Fibroblast of skin of abdomen (primary cell): ENCODE measurements around the gene UCN3.
"Not testable (repeated sequence)": the region's sequence is repeated elsewhere in the genome, so short reads cannot be mapped to it uniquely, and the experiment has no call there.

ENCODE experiments used
- DNase-seq: peaks from one replicate; pipeline ENCODE4 v3.0.0-alpha.2; 2013

UCN3 gene

GRCh38 chr10:5369362-5370158, 4.8 kb downstream of the UCN3 start:
- DNase-seq: no peak

GRCh38 chr10:5370493-5371352, 6.0 kb downstream of the UCN3 start:
- DNase-seq: no peak

DNA sequence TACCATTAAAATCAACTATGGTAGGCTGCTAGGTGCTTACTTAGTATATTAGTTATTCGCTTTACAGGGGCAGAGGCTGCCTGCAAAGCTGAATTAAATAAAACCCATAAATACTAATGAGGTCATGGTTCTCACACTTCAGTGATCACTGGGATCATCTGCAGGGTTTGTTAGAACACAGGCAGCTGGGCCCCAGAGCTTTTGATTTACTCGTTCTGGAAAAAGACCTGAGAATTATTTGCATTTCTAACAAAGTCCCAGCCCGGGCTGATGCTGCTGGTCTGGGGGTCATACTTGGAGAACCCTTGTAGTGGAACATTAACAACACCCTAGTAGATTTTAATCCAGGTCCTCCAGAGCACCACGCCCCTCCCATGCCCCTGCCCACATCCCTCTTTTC, 8.5 kb downstream of the UCN3 start:
- no peak for DNase-seq

GRCh38 chr10:5373891-5374611, 9.3 kb downstream of the UCN3 start:
- DNase-seq: no peak

DNA sequence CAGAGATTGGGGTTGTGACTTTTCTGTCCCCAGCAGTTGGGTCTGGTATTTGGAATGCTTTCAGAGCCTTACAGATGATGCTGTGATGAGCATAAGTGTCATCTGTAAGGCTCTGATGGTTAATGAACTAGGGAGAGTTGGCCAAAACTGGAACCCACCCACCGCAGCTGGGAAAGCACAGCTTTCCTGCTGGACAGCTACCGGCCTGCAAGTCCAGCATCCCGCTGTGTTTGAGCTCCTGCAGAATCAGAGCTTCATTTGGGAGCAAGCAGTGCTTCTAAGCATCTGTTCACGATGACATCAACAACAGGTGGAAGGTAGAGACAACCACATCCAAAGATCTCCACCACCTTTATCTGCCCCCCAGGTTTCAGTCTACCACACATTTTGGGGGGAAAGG, 11.7 kb downstream of the UCN3 start:
- no peak for DNase-seq

- DNase-seq: not testable (repeated sequence)
These were observed 14.4 kb downstream of the UCN3 start for GRCh38 chr10:5379202-5379601.

- DNase-seq: not testable (repeated sequence)
These were observed 15.6 kb downstream of the UCN3 start for GRCh38 chr10:5380395-5380794.

GRCh38 chr10:5381187-5381586, 16.4 kb downstream of the UCN3 start:
- DNase-seq: no peak

GRCh38 chr10:5385224-5385623, 20.5 kb downstream of the UCN3 start:
- DNase-seq: no peak

- no peak for DNase-seq
These were observed 22.4 kb downstream of the UCN3 start for GRCh38 chr10:5387169-5387568.

DNA sequence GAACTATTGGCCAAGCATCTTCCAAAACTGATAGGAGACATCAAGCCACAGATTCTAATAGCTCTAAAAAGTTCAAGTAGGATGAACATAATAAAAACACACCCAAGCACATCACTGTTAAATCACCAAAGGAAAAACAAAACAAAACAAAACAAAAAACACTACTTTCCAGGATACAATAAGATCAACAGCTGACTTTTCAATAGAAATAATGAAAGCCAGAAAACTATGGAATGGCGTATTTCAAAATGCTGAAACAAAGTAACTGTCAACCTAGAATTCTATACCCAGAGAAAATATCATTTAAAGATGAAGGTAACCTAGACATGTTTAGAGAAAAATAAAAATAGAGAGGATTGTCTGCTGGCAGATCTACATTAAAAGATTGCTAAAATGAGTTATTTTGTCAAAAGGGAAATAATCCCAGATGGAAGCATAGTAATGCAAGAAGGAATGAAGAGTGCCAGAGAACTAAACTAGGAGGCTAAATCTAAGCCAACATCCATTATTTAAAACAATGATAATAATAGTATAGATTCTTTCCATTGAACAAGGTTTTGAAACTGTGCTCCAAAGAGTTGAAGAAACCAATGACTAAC, 25.9 kb downstream of the UCN3 start:
- no peak for DNase-seq

GRCh38 chr10:5391790-5392189, 27.0 kb downstream of the UCN3 start:
- no peak for DNase-seq

DNA sequence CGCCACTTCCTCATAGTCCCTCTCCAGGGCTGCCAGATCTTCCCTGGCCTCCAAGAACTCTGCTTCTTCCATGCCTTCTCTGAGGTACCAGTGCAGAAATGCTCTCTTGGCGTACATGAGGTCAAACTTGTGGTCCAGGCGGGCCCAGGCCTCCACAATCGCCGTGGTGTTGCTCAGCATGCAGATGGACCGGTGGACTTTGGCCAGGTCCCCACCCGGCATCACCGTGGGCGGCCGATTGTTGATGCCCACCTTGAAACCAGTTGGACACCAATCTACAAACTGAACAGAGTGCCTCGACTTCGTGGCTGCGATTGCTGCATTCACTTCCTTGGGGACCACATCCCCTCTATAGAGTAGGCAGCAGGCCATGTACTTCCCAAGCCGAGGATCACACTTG, 28.8 kb downstream of the UCN3 start:
- DNase-seq: no peak

- no peak for DNase-seq
These were observed 30.4 kb downstream of the UCN3 start for GRCh38 chr10:5395168-5395567.

GRCh38 chr10:5396556-5397300, 32.0 kb downstream of the UCN3 start:
- no peak for DNase-seq

DNA sequence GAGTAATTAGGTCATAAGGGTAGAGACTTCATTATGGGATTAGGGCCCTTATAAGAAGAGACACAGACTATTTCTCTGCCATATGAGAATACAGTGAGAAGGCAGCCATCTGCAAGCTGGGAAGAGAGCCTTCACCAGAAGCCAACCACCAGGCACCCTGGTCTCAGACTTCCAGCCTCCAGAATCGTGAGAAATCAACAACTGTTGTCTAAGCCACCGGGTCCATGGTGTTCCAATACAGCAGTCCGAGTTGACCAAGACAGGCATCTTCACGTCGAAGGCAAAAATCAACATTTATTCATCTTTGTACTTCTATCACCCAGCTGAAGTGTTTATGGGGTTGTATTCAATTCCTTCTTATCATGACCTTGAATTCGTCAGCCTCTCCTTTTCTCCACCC, 34.6 kb downstream of the UCN3 start:
- DNase-seq: no peak

- no peak for DNase-seq
These were observed 35.9 kb downstream of the UCN3 start for GRCh38 chr10:5400468-5401240.

GRCh38 chr10:5402798-5403197, 38.0 kb downstream of the UCN3 start:
- DNase-seq: no peak

DNA sequence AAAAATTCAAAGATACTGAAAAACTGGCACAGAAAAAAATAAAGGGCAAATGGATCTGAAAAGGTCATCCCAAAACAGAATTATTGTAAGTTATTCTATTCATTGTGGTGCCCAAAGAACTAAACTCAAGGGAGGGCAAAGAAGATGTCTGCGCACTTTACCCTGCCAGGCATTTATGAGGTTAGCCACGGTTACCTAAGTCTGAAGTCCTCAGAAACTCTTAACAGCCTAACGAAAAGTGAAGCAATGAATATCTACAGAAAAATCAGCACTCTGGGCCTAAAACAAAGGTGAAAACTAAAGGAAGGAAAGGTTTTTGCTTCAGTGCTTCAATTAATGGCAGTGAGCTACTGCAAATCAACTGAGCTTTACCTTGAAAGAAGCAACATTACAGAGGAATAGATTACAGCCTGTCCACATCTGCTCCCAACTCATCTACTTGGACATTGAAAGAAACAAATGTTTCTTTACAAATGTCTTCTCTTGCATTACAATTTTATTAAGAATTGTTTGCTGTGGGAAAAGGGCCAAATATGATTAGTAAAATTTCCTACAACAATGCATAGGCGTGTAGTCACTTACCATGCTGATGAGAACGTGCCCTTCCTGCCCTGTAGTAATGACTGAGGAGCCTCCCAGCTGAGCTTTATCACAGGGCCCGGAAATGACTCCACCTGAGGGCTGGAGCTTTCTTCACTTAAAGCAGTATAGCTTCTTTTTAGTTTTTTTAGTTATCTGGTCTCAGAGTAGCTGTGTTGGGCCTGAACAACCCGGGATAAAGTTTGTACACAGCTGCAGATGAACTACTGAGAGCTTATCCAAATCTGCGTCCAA, 39.7 kb downstream of the UCN3 start, which contains the start of gene TUBAL3:
TUBAL3 (minus strand) TSS at position 621 of the 834 bp plus-strand sequence; CDS start at position 585, 36 bp downstream.
- DNase-seq: no peak

DNA sequence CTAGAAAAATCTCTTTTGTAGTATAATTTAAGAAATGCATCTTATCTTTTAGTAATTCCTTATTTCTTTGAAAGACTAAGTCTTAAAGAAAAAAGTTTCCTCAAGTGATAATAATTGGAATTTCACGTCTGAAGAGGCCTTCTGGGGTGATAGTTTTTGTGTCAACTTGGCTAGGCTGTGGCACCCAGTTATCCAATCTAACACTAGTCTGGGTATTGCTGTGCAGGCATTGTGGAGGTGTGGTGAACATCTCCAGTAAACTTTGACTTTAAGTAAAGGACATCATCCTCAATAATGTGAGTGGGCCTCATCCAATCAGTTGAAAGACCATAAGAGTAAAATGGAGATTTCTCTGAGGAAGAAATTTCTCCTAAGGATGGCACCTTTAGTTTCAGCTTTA, 42.2 kb downstream of the UCN3 start:
- no peak for DNase-seq
